ENCODE data around the gene FOXJ1. TPM values are rescaled to one million over a fixed set of nuclear protein-coding genes. Genes with fewer than 3 reads are reported as not detected.
A peak's percentile ranks its signal among the peaks of the same experiment; 100 is the strongest.

FOXJ1 gene
- total RNA-seq, 1 experiment from 2014 or later: 2.0 TPM

- no peak for DNase-seq (ENCODE audit: low spot score)
Measured at GRCh38 chr17:76142039-76142584, 1.1 kb upstream of the FOXJ1 start.

- no peak for DNase-seq (ENCODE audit: low spot score)
Measured at GRCh38 chr17:76140661-76141211, 309 bp downstream of the FOXJ1 start.

- no peak for DNase-seq (ENCODE audit: low spot score)
Measured at GRCh38 chr17:76139801-76140660, 1.0 kb downstream of the FOXJ1 start.

- no peak for DNase-seq (ENCODE audit: low spot score)
Measured at GRCh38 chr17:76138896-76139752, 1.9 kb downstream of the FOXJ1 start.

- peak; percentile 41 for DNase-seq (ENCODE audit: low spot score)
Measured at GRCh38 chr17:76138234-76138895, 2.7 kb downstream of the FOXJ1 start.

GRCh38 chr17:76137351-76138233 is 3.5 kb downstream of the FOXJ1 start:
- DNase-seq (ENCODE audit: low spot score): no peak

GRCh38 chr17:76137001-76137350 is 4.1 kb downstream of the FOXJ1 start:
- DNase-seq (ENCODE audit: low spot score): no peak

GRCh38 chr17:76136276-76137000 is 4.6 kb downstream of the FOXJ1 start:
- DNase-seq (ENCODE audit: low spot score): no peak

GRCh38 chr17:76135810-76136188 is 5.2 kb downstream of the FOXJ1 start:
- DNase-seq (ENCODE audit: low spot score): no peak

GRCh38 chr17:76134911-76135809 is 5.9 kb downstream of the FOXJ1 start:
- no peak for DNase-seq (ENCODE audit: low spot score)

- peak; percentile 61 for DNase-seq (ENCODE audit: low spot score)
Measured at GRCh38 chr17:76132574-76133338, 8.3 kb downstream of the FOXJ1 start.

- DNase-seq (ENCODE audit: low spot score): no peak
Measured at GRCh38 chr17:76131692-76132573, 9.1 kb downstream of the FOXJ1 start.

GRCh38 chr17:76131051-76131691 is 9.9 kb downstream of the FOXJ1 start:
- DNase-seq (ENCODE audit: low spot score): no peak

- DNase-seq (ENCODE audit: low spot score): no peak
Measured at GRCh38 chr17:76130473-76130872, 10.6 kb downstream of the FOXJ1 start.

GRCh38 chr17:76125922-76126321 is 15.1 kb downstream of the FOXJ1 start:
- DNase-seq (ENCODE audit: low spot score): no peak

GRCh38 chr17:76125391-76125675 is 15.7 kb downstream of the FOXJ1 start:
- DNase-seq (ENCODE audit: low spot score): no peak
